Measurements from ENCODE around the gene SBNO1. TPM values are rescaled to one million over a fixed set of nuclear protein-coding genes. Genes with fewer than 3 reads are reported as not detected.

The SBNO1 gene
- total RNA-seq, 4 donors from 2014 or later, result 26.7 to 31.8 (median 29.9) TPM

DNA sequence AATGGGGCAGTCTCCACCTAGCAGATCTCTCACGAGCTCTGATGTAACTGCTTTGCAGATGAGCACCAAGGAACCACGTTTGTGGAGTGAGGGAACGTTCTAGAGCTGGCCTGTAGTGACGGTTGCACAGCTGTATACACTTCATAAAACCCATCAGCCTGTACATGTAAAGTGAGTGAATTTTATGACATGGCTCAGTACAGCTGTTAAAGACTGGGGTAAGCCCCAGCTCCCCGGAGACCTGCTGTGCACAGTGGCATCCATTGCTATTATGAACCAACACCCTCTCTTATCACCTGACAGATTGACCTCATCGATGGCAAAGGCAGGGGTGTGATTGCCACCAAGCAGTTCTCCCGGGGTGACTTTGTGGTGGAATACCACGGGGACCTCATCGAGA is 39.9 kb upstream of the SBNO1 start:
- Histone ChIP-seq H3K27ac (replicated peaks in 1 of 4) (peak overlapping the region in 2 of 4 donors; percentile 34 to 35), H3K4me1 (peaks cover 0 to 38% (median 26%) of the 10 kb centered on the region in 4 donors), H3K27me3 (no peaks in the 10 kb centered on the region), H3K4me3 (no peak overlapping the region), H3K36me3 (peaks cover 54 to 93% (median 79%) of the 10 kb centered on the region in 4 donors), H3K9me3 (no peaks in the 10 kb centered on the region)
- TF ChIP-seq CTCF (IDR thresholded peaks at IDR 0.05), result no peak
- no peak for TF ChIP-seq POLR2A (IDR thresholded peaks at IDR 0.05; ENCODE audit: low read depth)
- no peak for TF ChIP-seq POLR2AphosphoS5 (IDR thresholded peaks at IDR 0.05)
- TF ChIP-seq EP300 (IDR thresholded peaks at IDR 0.05), result no peak
- intact Hi-C loops (cut with DNase I), result no loop called here
- DNase-seq (ENCODE audit: extremely low spot score), result no peak
- WGBS, result 97% methylated on average over 7 of the region's 9 CpGs

DNA sequence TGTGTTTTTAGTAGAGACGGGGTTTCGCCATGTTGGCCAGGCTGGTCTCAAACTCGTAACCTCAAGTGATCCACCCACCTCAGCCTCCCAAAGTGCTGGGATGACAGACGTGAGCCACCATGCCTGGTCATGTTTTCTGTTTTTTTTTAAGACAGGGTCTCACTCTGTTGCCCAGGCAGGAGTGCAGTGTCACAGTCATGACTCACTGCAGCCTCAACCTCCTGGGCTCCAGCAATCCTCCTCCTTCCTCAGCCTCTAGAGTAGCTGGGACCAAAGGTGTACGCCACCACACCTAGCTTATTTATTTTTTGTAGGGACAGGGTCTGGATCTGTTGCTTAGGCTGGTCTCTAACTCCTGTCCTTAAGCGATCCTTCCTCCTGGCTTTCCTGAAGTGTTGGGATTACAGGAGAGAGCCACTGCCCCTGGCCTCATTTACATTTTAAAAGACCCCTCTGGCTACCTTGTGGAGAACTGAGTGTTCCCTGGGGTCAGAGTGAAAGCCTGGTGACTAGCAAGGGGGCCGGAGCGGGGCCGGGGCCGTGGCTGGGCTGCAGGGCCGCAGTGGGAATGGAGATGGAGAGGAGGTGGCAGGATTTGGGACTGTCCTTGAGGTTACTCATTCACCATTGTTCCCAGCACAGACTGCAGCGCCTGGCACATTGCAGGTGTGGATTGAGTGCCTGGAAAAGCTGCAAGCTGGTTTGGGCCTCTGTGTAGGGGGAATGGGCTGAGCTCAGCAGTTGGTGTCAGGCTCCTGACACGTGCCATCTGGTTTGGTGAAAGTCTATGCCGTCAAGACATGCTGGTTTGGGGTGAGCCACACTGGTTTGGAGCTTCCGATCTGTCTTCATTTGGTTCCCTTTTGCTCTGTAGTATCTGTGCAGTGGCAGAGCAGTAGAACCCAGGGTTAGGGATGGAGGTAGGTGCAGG is 37.4 kb upstream of the SBNO1 start:
- Histone ChIP-seq H3K27ac (replicated peaks in 1 of 4) (peak overlapping the region; percentile 2 to 52 (median 34)), H3K9me3 (no peaks in the 10 kb centered on the region), H3K4me1 (peaks cover 23 to 62% (median 52%) of the 10 kb centered on the region in 4 donors), H3K36me3 (peaks cover 43 to 89% (median 83%) of the 10 kb centered on the region in 4 donors), H3K27me3 (no peaks in the 10 kb centered on the region), H3K4me3 (no peak overlapping the region)
- TF ChIP-seq POLR2A (IDR thresholded peaks at IDR 0.05; ENCODE audit: low read depth) (no peak), EP300 (IDR thresholded peaks at IDR 0.05) (no peak), POLR2AphosphoS5 (IDR thresholded peaks at IDR 0.05) (no peak), CTCF (IDR thresholded peaks at IDR 0.05) (no peak)
- 68% methylated on average over 14 of the region's 15 CpGs for WGBS
- intact Hi-C loops (cut with DNase I), result no loop called here
- DNase-seq (ENCODE audit: extremely low spot score), result no peak

DNA sequence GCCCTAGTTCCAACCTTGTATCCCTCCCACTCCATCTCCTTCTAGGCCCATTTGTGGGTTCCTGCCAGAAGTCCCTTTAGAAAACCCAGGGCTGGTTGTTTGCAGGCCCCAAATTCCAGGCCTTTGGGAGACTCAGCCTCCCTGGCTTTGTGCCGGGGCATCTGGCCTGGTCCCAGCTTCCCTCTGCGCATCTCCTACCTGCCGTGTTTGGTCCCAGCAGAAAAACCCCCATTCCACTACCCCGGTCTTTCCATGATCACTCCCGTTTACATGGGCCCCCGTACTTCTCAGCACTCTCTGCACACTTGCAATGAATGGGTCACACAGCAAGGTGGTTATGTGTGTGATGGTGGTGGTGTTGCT is 34.6 kb upstream of the SBNO1 start:
- peaks cover 23 to 90% (median 77%) of the 10 kb centered on the region in 4 donors for H3K4me1 ChIP-seq
- TF ChIP-seq POLR2AphosphoS5 (IDR thresholded peaks at IDR 0.05) (no peak), CTCF (IDR thresholded peaks at IDR 0.05) (no peak), EP300 (IDR thresholded peaks at IDR 0.05) (no peak)
- H3K36me3 ChIP-seq, result peaks cover 43 to 89% (median 83%) of the 10 kb centered on the region in 4 donors
- H3K27me3 ChIP-seq, result no peaks in the 10 kb centered on the region
- no peak for DNase-seq (ENCODE audit: extremely low spot score)
- no peaks in the 10 kb centered on the region for H3K9me3 ChIP-seq
- intact Hi-C loops (cut with DNase I), result no loop called here
- H3K27ac ChIP-seq (replicated peaks in 1 of 4), result peak overlapping the region; percentile 72 to 89 (median 83)
- peak overlapping the region in 2 of 4 donors; percentile 15 to 20 for H3K4me3 ChIP-seq
- 69% methylated on average over 6 of the region's 6 CpGs for WGBS

- Histone ChIP-seq H3K4me3 (peak overlapping the region; percentile 9 to 20 (median 16)), H3K9me3 (no peaks in the 10 kb centered on the region), H3K27me3 (no peaks in the 10 kb centered on the region), H3K27ac (replicated peaks in 1 of 4) (peak overlapping the region; percentile 72 to 89 (median 83)), H3K4me1 (peaks cover 23 to 90% (median 77%) of the 10 kb centered on the region in 4 donors), H3K36me3 (peaks cover 42 to 88% (median 80%) of the 10 kb centered on the region in 4 donors)
- no peak for DNase-seq (ENCODE audit: extremely low spot score)
- TF ChIP-seq CTCF (IDR thresholded peaks at IDR 0.05), result no peak
- peak; percentile 15 to 26 for TF ChIP-seq POLR2AphosphoS5 (IDR thresholded peaks at IDR 0.05)
- intact Hi-C loops (cut with DNase I), result no loop called here
- WGBS, result 39% methylated on average over 8 of the region's 14 CpGs
Observed at GRCh38 chr12:123398550-123399254, 34.1 kb upstream of the SBNO1 start.
